CD4-positive, alpha-beta T cell (primary cell): ENCODE measurements around the gene IL6R. TPM values are rescaled to one million over a fixed set of nuclear protein-coding genes. Genes with fewer than 3 reads are reported as not detected.
A peak's percentile ranks its signal among the peaks of the same experiment; 100 is the strongest.

Experiments used
- ATAC-seq: fragments of 200-7000 bp; cut with Tn5 transposase; one replicate; pipeline ENCODE4 v1.10.0; 2022; ENCODE audit warnings: mild to moderate bottlenecking; ENCODE audit not compliant: poor library complexity
- CTCF ChIA-PET: fragments of 350-600 bp; sonication (Branson Sonifier 250); formaldehyde crosslinking; loops from one replicate; lab custom pipeline; 2021; ENCODE audit warnings: antibody characterized with exemption, inconsistent platforms; lab: Charles Lee
- POLR2A ChIA-PET: fragments of 350-600 bp; sonication (Branson Sonifier 250); formaldehyde crosslinking; loops from one replicate; lab custom pipeline; 2021; ENCODE audit warnings: antibody characterized with exemption, inconsistent platforms; lab: Charles Lee
- DNase-seq, 14 experiments: peaks; one replicate each; pipeline ENCODE4 v3.0.0-alpha.2; 2013 to 2020; ENCODE audit warnings: mixed read lengths in 2 of 14
- H3K27ac ChIP-seq, 2 donors: one replicate each; pipeline versions ENCODE4 v1.5.1 to v1.7.0; 2013; ENCODE audit warnings: low read length in 2 of 2, low read depth in 1 of 2, mild to moderate bottlenecking in 1 of 2
- H3K27me3 ChIP-seq, 2 experiments: 1 replicate in 1 of 2; 2 replicates in 1 of 2; pipeline versions ENCODE4 v1.6.1 to v1.7.0; 2013; ENCODE audit warnings: low read length in 2 of 2, control low read depth in 1 of 2, mild to moderate bottlenecking in 1 of 2, moderate library complexity in 1 of 2; ENCODE audit not compliant: insufficient read depth in 2 of 2, control insufficient read depth in 1 of 2
- H3K36me3 ChIP-seq: one replicate; pipeline ENCODE4 v1.6.1; 2013; ENCODE audit warnings: low read length, control low read depth; ENCODE audit not compliant: insufficient read depth
- H3K4me1 ChIP-seq: one replicate; pipeline ENCODE4 v1.6.1; 2013; ENCODE audit warnings: low read length, control low read depth; ENCODE audit not compliant: insufficient read depth
- H3K4me3 ChIP-seq: one replicate; pipeline ENCODE4 v1.5.1; 2013; ENCODE audit warnings: mild to moderate bottlenecking, low read length, moderate library complexity
- H3K9me3 ChIP-seq, 2 experiments: 1 replicate in 1 of 2; 2 replicates in 1 of 2; pipeline versions ENCODE4 v1.6.1 to v1.7.0; 2013; ENCODE audit warnings: low read length in 2 of 2, mild to moderate bottlenecking in 2 of 2, control low read depth in 1 of 2, moderate library complexity in 1 of 2; ENCODE audit not compliant: control insufficient read depth in 1 of 2, insufficient read depth in 1 of 2
- H3K27ac Mint-ChIP-seq: one replicate; pipeline ENCODE4 v1.8.0; 2020; ENCODE audit warnings: mixed read lengths
- H3K27me3 Mint-ChIP-seq: one replicate; pipeline ENCODE4 v1.8.0; 2021; ENCODE audit warnings: mixed read lengths
- H3K36me3 Mint-ChIP-seq: one replicate; pipeline ENCODE4 v1.8.0; 2021; ENCODE audit warnings: low read depth, mixed read lengths
- H3K4me1 Mint-ChIP-seq: one replicate; pipeline ENCODE4 v1.8.0; 2021; ENCODE audit warnings: low read depth, mixed read lengths
- H3K4me3 Mint-ChIP-seq: one replicate; pipeline ENCODE4 v1.8.0; 2020; ENCODE audit warnings: mild to moderate bottlenecking, mixed read lengths
- H3K9me3 Mint-ChIP-seq: one replicate; pipeline ENCODE4 v1.8.0; 2020; ENCODE audit warnings: mixed read lengths
- intact Hi-C, 2 experiments: fragments of 100-400 bp; cut with DNase I in 1 of 2; cut with micrococcal nuclease in 1 of 2; formaldehyde crosslinking; loops; one replicate each; pipeline versions ENCODE4 v1.15.1 to v1.9.0; 2023 to 2025; cut with DNase I, micrococcal nuclease
- total RNA-seq, 174 experiments: library from RNA in 2 of 174; stranded (reverse) in 2 of 174; gene quantifications; one replicate each; pipeline ENCODE4 v1.2.3 and lab custom pipeline; 2021 to 2026
- TF ChIP-seq, protein P1 (sequence below): fragments of 200-600 bp; IDR thresholded peaks from one replicate; pipeline ENCODE4 v1.8.0; 2022; ENCODE audit warnings: antibody characterized with exemption, mild to moderate bottlenecking

Gene IL6R
- total RNA-seq, 2 experiments from 2014 or later: 31.7 to 35.0 TPM

DNA sequence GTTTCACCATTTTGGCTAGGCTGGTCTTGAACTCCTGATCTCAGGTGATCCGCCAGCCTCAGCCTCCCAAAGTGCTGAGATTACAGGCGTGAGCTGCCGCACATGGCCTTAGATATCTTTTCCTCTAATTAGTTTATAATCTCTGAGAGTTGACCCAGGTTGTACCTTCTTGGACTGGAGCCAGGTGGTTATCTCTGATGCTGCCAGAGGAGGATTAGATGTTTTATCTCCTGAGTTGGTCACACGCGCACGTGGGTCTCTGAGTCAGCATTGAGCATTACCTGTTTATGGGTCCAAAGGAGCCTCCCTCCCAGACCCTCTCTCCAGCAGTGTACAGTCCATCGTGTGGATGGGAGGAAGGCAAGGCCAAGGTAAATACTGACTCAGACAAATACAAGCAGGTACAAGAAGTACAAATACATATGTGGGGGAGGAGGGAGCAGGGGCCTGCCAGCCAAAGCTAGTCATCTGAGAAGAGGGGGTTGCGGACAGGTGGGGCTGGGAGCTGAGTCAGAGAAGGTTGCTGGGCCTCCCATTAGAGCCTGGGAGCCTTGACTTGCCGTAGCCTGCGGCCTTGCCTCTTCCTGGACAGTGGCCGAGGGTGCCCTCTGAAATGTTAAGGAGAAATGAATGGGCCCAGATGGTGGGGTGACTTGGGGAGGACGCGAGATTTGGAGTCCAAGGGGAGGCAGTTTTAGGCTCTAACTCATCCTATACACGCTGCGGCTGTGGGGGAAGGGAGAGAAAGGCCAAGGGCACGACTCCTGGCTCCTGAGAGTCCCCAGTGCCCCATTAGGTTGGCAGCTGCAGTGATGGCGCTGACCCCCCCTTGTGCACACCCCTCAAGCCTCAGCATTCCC is 13.1 kb downstream of the IL6R start:
- peak overlapping the region; percentile 69 to 85 for H3K27ac ChIP-seq
- H3K4me3 ChIP-seq: no peak overlapping the region
- CTCF ChIA-PET: interaction anchor here (1.7 kb wide), 1 partner anchor 13 kb away, joined by 6 read pairs; the partner anchor contains the start of gene IL6R

DNA sequence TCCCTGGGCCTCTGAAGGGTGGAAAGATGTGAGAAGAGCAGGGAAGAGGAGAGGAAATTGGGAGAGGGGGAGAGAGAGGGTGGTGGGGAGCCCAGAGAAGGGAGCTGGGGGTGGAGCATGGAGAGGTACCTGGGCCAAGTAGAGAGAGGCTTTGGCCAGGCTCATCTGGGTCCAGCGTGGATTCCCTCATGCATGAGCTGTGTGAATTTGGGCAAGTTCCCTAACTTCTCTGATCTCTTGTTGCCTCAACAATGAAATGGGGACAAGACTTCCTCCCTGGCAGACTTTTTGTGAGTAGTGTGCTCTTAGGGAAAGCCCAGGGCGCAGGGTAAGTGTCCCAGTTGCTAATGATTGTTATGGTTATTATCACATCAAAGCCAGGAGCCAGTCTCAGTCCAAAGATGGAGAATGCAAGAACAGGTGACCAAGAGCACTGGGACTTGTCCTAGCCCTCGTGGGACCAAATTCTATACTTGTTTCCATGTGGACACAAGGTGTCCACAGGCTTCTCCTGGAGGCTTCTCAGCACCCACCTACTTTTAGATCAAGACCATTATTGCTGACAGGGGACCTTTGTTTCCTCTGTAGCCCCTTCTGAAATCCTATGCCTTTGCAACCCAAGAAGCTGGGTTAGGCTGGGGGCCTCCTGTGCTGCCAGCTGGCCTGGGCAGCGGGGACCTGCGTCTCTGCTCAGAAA is 13.9 kb downstream of the IL6R start:
- no peaks in the 10 kb centered on the region for H3K9me3 Mint-ChIP-seq
- ATAC-seq: no peak
- Histone ChIP-seq H3K4me3 (peak overlapping the region; percentile 41), H3K27ac (peak overlapping the region; percentile 69 to 85), H3K4me1 (peaks cover 97% of the 10 kb centered on the region), H3K27me3 (no peaks in the 10 kb centered on the region), H3K9me3 (no peaks in the 10 kb centered on the region), H3K36me3 (peaks cover 30% of the 10 kb centered on the region)
- TF ChIP-seq, protein P1, sequence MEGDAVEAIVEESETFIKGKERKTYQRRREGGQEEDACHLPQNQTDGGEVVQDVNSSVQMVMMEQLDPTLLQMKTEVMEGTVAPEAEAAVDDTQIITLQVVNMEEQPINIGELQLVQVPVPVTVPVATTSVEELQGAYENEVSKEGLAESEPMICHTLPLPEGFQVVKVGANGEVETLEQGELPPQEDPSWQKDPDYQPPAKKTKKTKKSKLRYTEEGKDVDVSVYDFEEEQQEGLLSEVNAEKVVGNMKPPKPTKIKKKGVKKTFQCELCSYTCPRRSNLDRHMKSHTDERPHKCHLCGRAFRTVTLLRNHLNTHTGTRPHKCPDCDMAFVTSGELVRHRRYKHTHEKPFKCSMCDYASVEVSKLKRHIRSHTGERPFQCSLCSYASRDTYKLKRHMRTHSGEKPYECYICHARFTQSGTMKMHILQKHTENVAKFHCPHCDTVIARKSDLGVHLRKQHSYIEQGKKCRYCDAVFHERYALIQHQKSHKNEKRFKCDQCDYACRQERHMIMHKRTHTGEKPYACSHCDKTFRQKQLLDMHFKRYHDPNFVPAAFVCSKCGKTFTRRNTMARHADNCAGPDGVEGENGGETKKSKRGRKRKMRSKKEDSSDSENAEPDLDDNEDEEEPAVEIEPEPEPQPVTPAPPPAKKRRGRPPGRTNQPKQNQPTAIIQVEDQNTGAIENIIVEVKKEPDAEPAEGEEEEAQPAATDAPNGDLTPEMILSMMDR: no peak
- intact Hi-C loops: no loop called here
- peak overlapping the region; percentile 91 for H3K27ac Mint-ChIP-seq
- DNase-seq: peak in 2 of 14 experiments; percentile 54 to 58
- peaks cover 91% of the 10 kb centered on the region for H3K4me1 Mint-ChIP-seq
- POLR2A ChIA-PET: interaction anchor here (0.6 to 7.8 kb wide), 15 partner anchors 12 to 85 kb away, joined by 3 to 178 read pairs (median 12); partner anchors contain the start of gene IL6R
- CTCF ChIA-PET: interaction anchor here (1.7 kb wide), 1 partner anchor 13 kb away, joined by 6 read pairs; the partner anchor contains the start of gene IL6R
- no peaks in the 10 kb centered on the region for H3K27me3 Mint-ChIP-seq
- H3K36me3 Mint-ChIP-seq: peaks cover 61% of the 10 kb centered on the region
- peak overlapping the region; percentile 74 for H3K4me3 Mint-ChIP-seq

More for the DNA sequence above, 13.1 kb downstream of the IL6R start:
- ATAC-seq (peak; percentile 30), DNase-seq (peak in 7 of 14 experiments; percentile 27 to 63 (median 38))
- Histone ChIP-seq H3K27me3 (no peaks in the 10 kb centered on the region), H3K9me3 (no peaks in the 10 kb centered on the region), H3K4me1 (peaks cover 95% of the 10 kb centered on the region), H3K36me3 (peaks cover 30% of the 10 kb centered on the region)
- Mint-ChIP-seq H3K4me1 (peaks cover 90% of the 10 kb centered on the region), H3K36me3 (peaks cover 59% of the 10 kb centered on the region), H3K27me3 (no peaks in the 10 kb centered on the region), H3K4me3 (peak overlapping the region; percentile 74), H3K9me3 (no peaks in the 10 kb centered on the region), H3K27ac (peak overlapping the region; percentile 91)
- intact Hi-C loops: no loop called here
- TF ChIP-seq, protein P1: no peak
- POLR2A ChIA-PET: interaction anchor here (2.1 to 7.8 kb wide), 4 partner anchors 11 to 84 kb away, joined by 5 to 178 read pairs (median 21); partner anchors contain the start of gene IL6R
